Neural progenitor cell (in vitro differentiated cells): ENCODE measurements around the gene HERC2.
"Not testable (repeated sequence)": the region's sequence is repeated elsewhere in the genome, so short reads cannot be mapped to it uniquely, and the experiment has no call there.

Experiments used
- CTCF ChIP-seq: fragments of 200-600 bp; sonication (generic); IDR thresholded peaks from 2 replicates; pipeline ENCODE4 v1.5.1; 2017; ENCODE audit warnings: antibody characterized with exemption, mild to moderate bottlenecking
- EZH2 ChIP-seq: fragments of 200-600 bp; sonication (generic); IDR thresholded peaks from 2 replicates; pipeline ENCODE4 v1.6.1; 2017; ENCODE audit warnings: antibody characterized with exemption, mild to moderate bottlenecking, moderate library complexity

GRCh38 chr15:28215521-28215920, 106.5 kb downstream of the HERC2 start:
- TF ChIP-seq EZH2, CTCF: not testable (repeated sequence)
